ENCODE measurements around the gene PTCHD1.

The PTCHD1 gene

DNA sequence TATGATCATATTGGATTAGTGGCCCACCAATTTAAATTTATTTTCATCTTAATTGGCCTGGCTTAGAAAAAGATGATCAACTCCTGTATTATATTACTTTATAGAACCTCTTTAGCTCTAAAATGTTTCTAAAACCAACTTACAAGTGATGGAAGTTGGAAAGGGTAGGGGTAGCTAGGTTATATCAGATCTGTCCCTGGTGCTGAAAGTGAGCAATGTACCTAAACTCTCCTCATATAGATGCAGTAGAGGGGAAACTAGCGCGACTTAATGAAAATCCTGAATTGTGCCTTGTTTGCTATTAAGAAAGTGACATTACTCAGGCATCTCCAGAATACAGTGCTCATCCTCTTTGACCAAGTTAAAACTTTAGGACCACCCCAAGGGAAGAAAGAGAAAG is 7.5 kb upstream of the PTCHD1 start:
- no peak overlapping the region for H3K9ac ChIP-seq (ENCODE audit: low read length in 5 of 5)
- H3K27ac ChIP-seq (ENCODE audit: low read depth, low read length), result no peak overlapping the region
- H3K36me3 ChIP-seq (ENCODE audit: control insufficient read depth in 5 of 5, insufficient read depth in 5 of 5, low read length in 5 of 5), result no peaks in the 10 kb centered on the region
- no peaks in the 10 kb centered on the region for H3K9me3 ChIP-seq (ENCODE audit: control insufficient read depth in 5 of 5, low read length in 5 of 5)
- H3K4me1 ChIP-seq (ENCODE audit: control insufficient read depth in 5 of 5, insufficient read depth in 5 of 5, low read length in 5 of 5), result peaks cover 0 to 10% (median 5%) of the 10 kb centered on the region in 5 donors
- H3K27me3 ChIP-seq (ENCODE audit: control insufficient read depth in 5 of 5, insufficient read depth in 4 of 5, low read length in 5 of 5), result peaks cover 6 to 13% (median 10%) of the 10 kb centered on the region in 5 donors
- H3K4me3 ChIP-seq (ENCODE audit: low read depth in 1 of 5, low read length in 5 of 5), result no peak overlapping the region

DNA sequence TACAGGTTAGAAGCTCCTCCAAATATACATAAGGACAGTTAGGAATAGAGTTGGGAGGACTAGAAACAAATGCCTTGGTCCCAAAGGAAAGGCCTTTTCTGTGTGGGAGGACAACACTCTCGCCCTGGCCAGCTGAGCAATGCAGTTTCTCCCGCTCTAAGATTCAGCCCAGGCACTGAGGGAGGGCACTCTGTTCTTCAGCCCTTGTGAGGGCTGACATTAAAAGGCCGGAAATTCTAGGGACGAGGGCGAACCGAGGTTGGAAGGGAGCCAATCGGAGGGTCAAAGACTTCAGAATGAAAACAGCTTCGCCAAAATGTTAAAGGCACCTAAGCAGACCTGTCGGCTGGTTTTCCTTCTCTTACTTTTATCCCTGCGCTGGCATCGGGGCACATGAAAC is 2.9 kb upstream of the PTCHD1 start:
- H3K27ac ChIP-seq (ENCODE audit: low read depth, low read length), result no peak overlapping the region
- no peaks in the 10 kb centered on the region for H3K9me3 ChIP-seq (ENCODE audit: control insufficient read depth in 5 of 5, low read length in 5 of 5)
- H3K9ac ChIP-seq (ENCODE audit: low read length in 5 of 5), result no peak overlapping the region
- H3K4me3 ChIP-seq (ENCODE audit: low read depth in 1 of 5, low read length in 5 of 5), result no peak overlapping the region
- no peaks in the 10 kb centered on the region for H3K36me3 ChIP-seq (ENCODE audit: control insufficient read depth in 5 of 5, insufficient read depth in 5 of 5, low read length in 5 of 5)
- peaks cover 0 to 31% (median 28%) of the 10 kb centered on the region in 5 donors for H3K4me1 ChIP-seq (ENCODE audit: control insufficient read depth in 5 of 5, insufficient read depth in 5 of 5, low read length in 5 of 5)
- peaks cover 35 to 47% (median 39%) of the 10 kb centered on the region in 5 donors for H3K27me3 ChIP-seq (ENCODE audit: control insufficient read depth in 5 of 5, insufficient read depth in 4 of 5, low read length in 5 of 5)

DNA sequence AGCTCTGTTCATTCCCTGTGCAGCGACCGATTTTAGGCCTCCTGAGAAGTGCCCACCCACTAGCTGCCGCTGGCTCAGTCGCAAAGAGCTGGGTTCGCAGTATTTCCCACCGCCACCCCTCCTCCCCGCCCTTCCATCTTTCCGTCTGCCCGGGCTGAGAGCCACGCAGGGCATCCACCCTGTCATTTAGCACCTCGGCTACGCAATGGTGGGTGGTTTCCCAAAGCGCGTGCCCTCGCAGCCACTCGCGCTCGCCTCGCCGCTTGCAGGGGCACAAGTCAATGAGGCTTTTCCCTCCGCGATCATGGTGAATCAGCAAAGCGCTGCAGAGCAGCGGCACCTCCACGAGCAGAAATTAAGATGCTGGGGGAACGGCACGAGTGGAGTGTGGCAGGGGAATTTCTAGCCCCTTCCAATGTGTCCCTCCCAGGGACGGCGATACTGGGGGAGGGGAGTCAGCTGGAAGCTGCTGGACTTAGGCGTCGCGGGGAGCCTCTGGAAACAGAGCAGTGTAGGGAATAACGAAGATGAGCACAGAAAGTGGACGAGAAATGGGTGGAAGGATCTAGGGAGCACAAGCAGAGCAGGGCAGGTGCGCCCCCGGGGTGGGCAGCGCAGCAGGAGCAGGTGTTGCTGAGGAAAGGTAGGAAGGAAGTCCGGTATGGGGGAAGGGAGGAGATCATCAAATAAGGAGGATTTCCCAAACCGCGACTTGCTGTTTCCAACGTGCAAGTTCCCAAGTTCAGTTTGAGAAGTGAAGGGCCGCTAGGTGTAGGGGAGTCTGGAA is 2.4 kb upstream of the PTCHD1 start:
- no peaks in the 10 kb centered on the region for H3K9me3 ChIP-seq (ENCODE audit: control insufficient read depth in 5 of 5, low read length in 5 of 5)
- H3K36me3 ChIP-seq (ENCODE audit: control insufficient read depth in 5 of 5, insufficient read depth in 5 of 5, low read length in 5 of 5), result no peaks in the 10 kb centered on the region
- no peak overlapping the region for H3K27ac ChIP-seq (ENCODE audit: low read depth, low read length)
- H3K27me3 ChIP-seq (ENCODE audit: control insufficient read depth in 5 of 5, insufficient read depth in 4 of 5, low read length in 5 of 5), result peaks cover 35 to 47% (median 39%) of the 10 kb centered on the region in 5 donors
- H3K4me1 ChIP-seq (ENCODE audit: control insufficient read depth in 5 of 5, insufficient read depth in 5 of 5, low read length in 5 of 5), result peaks cover 0 to 31% (median 28%) of the 10 kb centered on the region in 5 donors
- H3K4me3 ChIP-seq (ENCODE audit: low read depth in 1 of 5, low read length in 5 of 5), result peak overlapping the region in 3 of 5 donors; percentile 17 to 39 (median 34)
- H3K9ac ChIP-seq (ENCODE audit: low read length in 5 of 5), result no peak overlapping the region

DNA sequence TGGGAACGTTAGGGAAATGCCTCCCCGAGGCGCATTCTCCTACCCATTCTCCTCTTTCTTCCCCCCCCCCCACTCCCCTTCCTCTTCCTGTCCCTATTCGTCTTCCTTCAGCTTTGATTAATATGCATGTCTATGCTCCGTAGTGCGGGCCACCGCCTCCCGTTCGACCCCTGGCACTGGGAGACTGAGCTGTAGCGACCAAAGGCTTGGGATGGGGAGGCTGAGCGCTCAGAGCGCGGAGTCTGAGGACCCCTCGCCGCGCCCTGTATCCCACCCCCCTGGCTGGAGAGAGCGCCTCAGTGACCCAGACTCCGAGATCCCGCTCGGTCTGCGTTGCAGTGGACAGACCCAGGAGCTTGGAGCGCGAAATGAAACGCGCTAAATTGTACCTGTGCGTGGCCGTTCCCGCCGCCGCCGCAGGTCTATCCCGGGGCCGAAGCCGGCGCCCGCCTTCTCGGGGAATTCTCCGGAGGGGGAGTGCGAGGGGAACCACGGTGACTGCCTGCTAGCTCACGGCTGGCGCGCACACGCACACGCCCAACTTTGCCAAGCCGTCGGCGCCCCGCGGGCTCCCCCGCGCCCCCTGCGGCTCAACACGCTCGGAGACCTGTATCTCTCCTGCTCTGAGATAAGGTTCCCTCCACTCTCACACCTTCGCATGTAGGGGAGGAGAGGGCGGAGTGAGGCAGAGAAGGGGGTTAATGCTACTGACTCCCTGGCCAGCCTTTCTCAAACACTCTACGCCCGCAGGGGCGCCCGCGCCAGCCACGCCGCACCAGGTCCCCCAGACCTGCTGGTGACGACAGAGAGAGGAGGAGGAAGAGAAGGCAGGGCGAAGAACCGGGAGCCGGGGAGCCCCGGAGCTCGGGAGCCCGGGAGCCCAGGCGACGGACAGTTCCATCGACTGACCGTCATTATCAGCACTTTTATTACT is 1.5 kb upstream of the PTCHD1 start:
- H3K27ac ChIP-seq (ENCODE audit: low read depth, low read length), result no peak overlapping the region
- peak overlapping the region in 2 of 5 donors; percentile 29 to 34 for H3K4me3 ChIP-seq (ENCODE audit: low read depth in 1 of 5, low read length in 5 of 5)
- no peaks in the 10 kb centered on the region for H3K9me3 ChIP-seq (ENCODE audit: control insufficient read depth in 5 of 5, low read length in 5 of 5)
- H3K4me1 ChIP-seq (ENCODE audit: control insufficient read depth in 5 of 5, insufficient read depth in 5 of 5, low read length in 5 of 5), result peaks cover 0 to 31% (median 28%) of the 10 kb centered on the region in 5 donors
- no peak overlapping the region for H3K9ac ChIP-seq (ENCODE audit: low read length in 5 of 5)
- peaks cover 34 to 49% (median 39%) of the 10 kb centered on the region in 5 donors for H3K27me3 ChIP-seq (ENCODE audit: control insufficient read depth in 5 of 5, insufficient read depth in 4 of 5, low read length in 5 of 5)
- H3K36me3 ChIP-seq (ENCODE audit: control insufficient read depth in 5 of 5, insufficient read depth in 5 of 5, low read length in 5 of 5), result no peaks in the 10 kb centered on the region

DNA sequence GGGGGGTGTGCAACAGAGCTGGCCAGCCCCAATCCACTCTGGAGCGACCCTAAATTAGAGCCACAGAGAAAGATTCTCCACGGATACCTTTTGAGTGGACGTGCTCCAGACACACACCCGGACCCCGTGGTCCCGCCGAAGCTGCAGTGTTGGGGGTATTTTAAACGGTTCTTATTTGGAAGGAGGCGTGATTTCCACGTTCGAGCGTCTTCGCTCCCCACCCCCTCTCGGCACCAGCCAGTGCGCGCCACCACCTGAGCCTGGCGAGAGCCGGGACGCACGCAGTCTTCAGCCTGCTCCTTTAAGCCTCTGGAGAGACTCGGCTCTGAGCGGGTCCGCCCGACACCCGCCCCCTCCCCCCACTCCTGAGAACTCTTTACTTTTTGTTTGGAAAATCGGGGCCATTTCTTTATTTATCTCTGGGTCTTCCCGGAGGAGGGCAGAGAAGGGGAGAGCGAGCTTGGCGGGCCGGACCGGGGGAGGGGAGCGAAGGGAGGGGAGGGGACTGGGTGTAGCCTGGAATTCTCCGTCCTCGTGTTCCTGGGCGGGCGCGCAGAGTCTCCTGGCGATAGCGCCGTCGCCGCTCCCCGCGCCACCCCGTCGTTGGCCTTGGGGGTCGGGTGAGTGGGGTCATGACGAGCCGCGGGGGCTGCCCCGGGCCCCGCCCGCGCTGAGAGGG is 668 bp upstream of the PTCHD1 start:
- peaks cover 0 to 31% (median 28%) of the 10 kb centered on the region in 5 donors for H3K4me1 ChIP-seq (ENCODE audit: control insufficient read depth in 5 of 5, insufficient read depth in 5 of 5, low read length in 5 of 5)
- no peak overlapping the region for H3K27ac ChIP-seq (ENCODE audit: low read depth, low read length)
- no peak overlapping the region for H3K9ac ChIP-seq (ENCODE audit: low read length in 5 of 5)
- H3K9me3 ChIP-seq (ENCODE audit: control insufficient read depth in 5 of 5, low read length in 5 of 5), result no peaks in the 10 kb centered on the region
- peaks cover 34 to 52% (median 39%) of the 10 kb centered on the region in 5 donors for H3K27me3 ChIP-seq (ENCODE audit: control insufficient read depth in 5 of 5, insufficient read depth in 4 of 5, low read length in 5 of 5)
- H3K4me3 ChIP-seq (ENCODE audit: low read depth in 1 of 5, low read length in 5 of 5), result peak overlapping the region in 4 of 5 donors; percentile 11 to 29 (median 26)
- no peaks in the 10 kb centered on the region for H3K36me3 ChIP-seq (ENCODE audit: control insufficient read depth in 5 of 5, insufficient read depth in 5 of 5, low read length in 5 of 5)

DNA sequence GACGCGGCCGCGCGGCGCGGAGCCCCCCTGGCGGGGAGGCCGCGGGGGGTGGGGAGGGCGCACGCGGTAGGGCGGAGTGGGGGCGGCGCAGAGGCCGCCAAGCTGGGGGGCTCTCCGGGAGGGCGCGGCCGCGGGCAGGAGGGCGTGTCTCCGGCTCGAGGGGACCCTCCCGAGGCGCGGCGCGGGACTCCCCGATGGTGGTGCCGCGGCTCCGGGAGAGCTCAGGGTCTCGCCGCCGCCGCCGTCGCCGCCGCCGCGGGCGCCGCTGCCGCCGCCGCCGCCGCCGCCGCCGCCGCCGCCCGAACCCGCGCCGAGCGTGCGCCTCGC is 165 bp upstream of the PTCHD1 start:
- no peaks in the 10 kb centered on the region for H3K36me3 ChIP-seq (ENCODE audit: control insufficient read depth in 5 of 5, insufficient read depth in 5 of 5, low read length in 5 of 5)
- peak overlapping the region in 1 of 5 donors; percentile 30 for H3K4me3 ChIP-seq (ENCODE audit: low read depth in 1 of 5, low read length in 5 of 5)
- H3K9me3 ChIP-seq (ENCODE audit: control insufficient read depth in 5 of 5, low read length in 5 of 5), result no peaks in the 10 kb centered on the region
- H3K4me1 ChIP-seq (ENCODE audit: control insufficient read depth in 5 of 5, insufficient read depth in 5 of 5, low read length in 5 of 5), result peaks cover 0 to 31% (median 27%) of the 10 kb centered on the region in 5 donors
- H3K27ac ChIP-seq (ENCODE audit: low read depth, low read length), result no peak overlapping the region
- H3K9ac ChIP-seq (ENCODE audit: low read length in 5 of 5), result no peak overlapping the region
- peaks cover 34 to 52% (median 39%) of the 10 kb centered on the region in 5 donors for H3K27me3 ChIP-seq (ENCODE audit: control insufficient read depth in 5 of 5, insufficient read depth in 4 of 5, low read length in 5 of 5)

- H3K27ac ChIP-seq (ENCODE audit: low read depth, low read length), result no peak overlapping the region
- H3K4me3 ChIP-seq (ENCODE audit: low read depth in 1 of 5, low read length in 5 of 5), result no peak overlapping the region
- no peaks in the 10 kb centered on the region for H3K36me3 ChIP-seq (ENCODE audit: control insufficient read depth in 5 of 5, insufficient read depth in 5 of 5, low read length in 5 of 5)
- peaks cover 21 to 44% (median 27%) of the 10 kb centered on the region in 5 donors for H3K27me3 ChIP-seq (ENCODE audit: control insufficient read depth in 5 of 5, insufficient read depth in 4 of 5, low read length in 5 of 5)
- H3K9me3 ChIP-seq (ENCODE audit: control insufficient read depth in 5 of 5, low read length in 5 of 5), result no peaks in the 10 kb centered on the region
- peaks cover 0 to 12% (median 6%) of the 10 kb centered on the region in 5 donors for H3K4me1 ChIP-seq (ENCODE audit: control insufficient read depth in 5 of 5, insufficient read depth in 5 of 5, low read length in 5 of 5)
- no peak overlapping the region for H3K9ac ChIP-seq (ENCODE audit: low read length in 5 of 5)
Observed at GRCh38 chrX:23338334-23338733, 3.7 kb downstream of the PTCHD1 start.

GRCh38 chrX:23341452-23341851 is 6.8 kb downstream of the PTCHD1 start:
- Histone ChIP-seq H3K9me3 (ENCODE audit: control insufficient read depth in 5 of 5, low read length in 5 of 5) (no peaks in the 10 kb centered on the region), H3K27me3 (ENCODE audit: control insufficient read depth in 5 of 5, insufficient read depth in 4 of 5, low read length in 5 of 5) (peaks cover 5 to 38% (median 17%) of the 10 kb centered on the region in 5 donors), H3K4me1 (ENCODE audit: control insufficient read depth in 5 of 5, insufficient read depth in 5 of 5, low read length in 5 of 5) (no peaks in the 10 kb centered on the region), H3K9ac (ENCODE audit: low read length in 5 of 5) (no peak overlapping the region), H3K27ac (ENCODE audit: low read depth, low read length) (no peak overlapping the region), H3K36me3 (ENCODE audit: control insufficient read depth in 5 of 5, insufficient read depth in 5 of 5, low read length in 5 of 5) (no peaks in the 10 kb centered on the region), H3K4me3 (ENCODE audit: low read depth in 1 of 5, low read length in 5 of 5) (no peak overlapping the region)

- H3K9me3 ChIP-seq (ENCODE audit: control insufficient read depth in 5 of 5, low read length in 5 of 5), result no peaks in the 10 kb centered on the region
- peaks cover 4 to 28% (median 19%) of the 10 kb centered on the region in 5 donors for H3K27me3 ChIP-seq (ENCODE audit: control insufficient read depth in 5 of 5, insufficient read depth in 4 of 5, low read length in 5 of 5)
- H3K27ac ChIP-seq (ENCODE audit: low read depth, low read length), result no peak overlapping the region
- H3K36me3 ChIP-seq (ENCODE audit: control insufficient read depth in 5 of 5, insufficient read depth in 5 of 5, low read length in 5 of 5), result no peaks in the 10 kb centered on the region
- H3K4me3 ChIP-seq (ENCODE audit: low read depth in 1 of 5, low read length in 5 of 5), result no peak overlapping the region
- H3K4me1 ChIP-seq (ENCODE audit: control insufficient read depth in 5 of 5, insufficient read depth in 5 of 5, low read length in 5 of 5), result no peaks in the 10 kb centered on the region
- no peak overlapping the region for H3K9ac ChIP-seq (ENCODE audit: low read length in 5 of 5)
Observed at GRCh38 chrX:23344238-23344903, 9.7 kb downstream of the PTCHD1 start.
